Gastrocnemius medialis (tissue), 4 donors: ENCODE measurements around the gene IGF2BP3. TPM values are rescaled to one million over a fixed set of nuclear protein-coding genes. Genes with fewer than 3 reads are reported as not detected.

Source experiments
- ATAC-seq, 2 donors: fragments of 150-250 bp; one replicate each; pipeline ENCODE4 v1.9.1; 2016
- DNase-seq, 2 donors: peaks; one replicate each; pipeline ENCODE4 v3.0.0-alpha.2; 2019
- H3K27ac ChIP-seq, 4 donors: fragments of 200-600 bp; sonication (generic); 1 replicate in 1 of 4; 2 replicates in 3 of 4; pipeline ENCODE4 v1.5.1; 2016 to 2018; ENCODE audit warnings: mild to moderate bottlenecking in 2 of 4, moderate library complexity in 1 of 4
- H3K27me3 ChIP-seq, 3 donors: fragments of 200-600 bp; sonication (generic) in 2 of 3; 1 replicate in 1 of 3; 2 replicates in 2 of 3; pipeline versions ENCODE4 v1.5.1 to v1.6.0; 2016 to 2019; ENCODE audit warnings: mild to moderate bottlenecking in 1 of 3, moderate library complexity in 1 of 3
- H3K36me3 ChIP-seq, 2 donors: fragments of 200-600 bp; sonication (generic) in 1 of 2; one replicate each; pipeline ENCODE4 v1.5.1; 2017 to 2018
- H3K4me1 ChIP-seq, 2 donors: fragments of 200-600 bp; sonication (generic) in 1 of 2; one replicate each; pipeline ENCODE4 v1.5.1; 2016 to 2017; ENCODE audit warnings: mild to moderate bottlenecking in 2 of 2
- H3K4me3 ChIP-seq, 4 donors: fragments of 200-600 bp; sonication (generic) in 3 of 4; 1 replicate in 1 of 4; 2 replicates in 3 of 4; pipeline ENCODE4 v1.5.1; 2016 to 2019; ENCODE audit warnings: mild to moderate bottlenecking in 2 of 4
- H3K9me3 ChIP-seq, 3 donors: fragments of 200-600 bp; sonication (generic) in 2 of 3; 1 replicate in 1 of 3; 2 replicates in 2 of 3; pipeline ENCODE4 v1.5.1; 2016 to 2019
- CTCF ChIP-seq, 5 experiments: fragments of 450-650 bp in 3 of 5; fragments of 200-600 bp in 2 of 5; sonication (generic) in 2 of 5; IDR thresholded peaks in 4 of 5; conservative IDR thresholded peaks in 1 of 5; 1 replicate in 4 of 5; 2 replicates in 1 of 5; pipeline ENCODE4 v1.5.1; 2016 to 2019; ENCODE audit warnings: antibody characterized with exemption in 5 of 5, mild to moderate bottlenecking in 3 of 5, moderate library complexity in 3 of 5
- POLR2A ChIP-seq, 2 donors: fragments of 450-650 bp; IDR thresholded peaks; one replicate each; pipeline ENCODE4 v1.6.1; 2017; ENCODE audit warnings: antibody characterized with exemption in 2 of 2, mild to moderate bottlenecking in 2 of 2, moderate library complexity in 2 of 2
- in situ Hi-C, 4 donors: fragments of 200-750 bp; cut with MboI; loops; one replicate each; pipeline versions ENCODE4 v1.15.0 to v1.8.0; 2017; ENCODE audit warnings: low sequenced_read_pairs in 4 of 4
- intact Hi-C: fragments of 100-400 bp; cut with DNase I; formaldehyde crosslinking; loops from one replicate; pipeline ENCODE4 v1.15.1; 2023; ENCODE audit warnings: low total_unique reads
- total RNA-seq, 4 donors: library from RNA; depleted of rRNA; stranded (reverse); fragments of >200 nt; gene quantifications; one replicate each; pipeline versions ENCODE4 v1.1.0 to v1.2.3, GENCODE V29; 2016

Gene IGF2BP3
- total RNA-seq, 4 donors from 2014 or later: 0.51 TPM; not detected in 3

GRCh38 chr7:23347682-23348180 lies 122.6 kb downstream of the IGF2BP3 start:
- Histone ChIP-seq H3K4me3 (no peak overlapping the region), H3K9me3 (no peaks in the 10 kb centered on the region), H3K27ac (no peak overlapping the region), H3K36me3 (no peaks in the 10 kb centered on the region), H3K4me1 (no peaks in the 10 kb centered on the region), H3K27me3 (no peaks in the 10 kb centered on the region)
- no peak for DNase-seq
- TF ChIP-seq CTCF (IDR thresholded peaks at IDR 0.05 in 4 of 5, conservative IDR thresholded peaks at IDR 0.05 in 1 of 5) (no peak), POLR2A (IDR thresholded peaks at IDR 0.05) (no peak)
- intact Hi-C loops: no loop called here
- in situ Hi-C loops: no loop called here
- ATAC-seq: no peak

GRCh38 chr7:23347033-23347681 lies 123.1 kb downstream of the IGF2BP3 start:
- in situ Hi-C loops (no loop called here), intact Hi-C loops (no loop called here)
- Histone ChIP-seq H3K36me3 (no peaks in the 10 kb centered on the region), H3K4me3 (no peak overlapping the region), H3K9me3 (no peaks in the 10 kb centered on the region), H3K27me3 (no peaks in the 10 kb centered on the region), H3K4me1 (no peaks in the 10 kb centered on the region), H3K27ac (no peak overlapping the region)
- DNase-seq (no peak), ATAC-seq (no peak)
- no peak for TF ChIP-seq POLR2A (IDR thresholded peaks at IDR 0.05)
- TF ChIP-seq CTCF (IDR thresholded peaks at IDR 0.05 in 4 of 5, conservative IDR thresholded peaks at IDR 0.05 in 1 of 5): no peak

GRCh38 chr7:23346316-23346715 lies 124.0 kb downstream of the IGF2BP3 start:
- Histone ChIP-seq H3K27me3 (no peaks in the 10 kb centered on the region), H3K36me3 (no peaks in the 10 kb centered on the region), H3K9me3 (no peaks in the 10 kb centered on the region), H3K27ac (no peak overlapping the region), H3K4me3 (no peak overlapping the region), H3K4me1 (no peaks in the 10 kb centered on the region)
- DNase-seq (no peak), ATAC-seq (no peak)
- intact Hi-C loops: no loop called here
- in situ Hi-C loops: no loop called here
- TF ChIP-seq POLR2A (IDR thresholded peaks at IDR 0.05): no peak
- TF ChIP-seq CTCF (IDR thresholded peaks at IDR 0.05 in 4 of 5, conservative IDR thresholded peaks at IDR 0.05 in 1 of 5): no peak

GRCh38 chr7:23345601-23346000 lies 124.7 kb downstream of the IGF2BP3 start:
- ATAC-seq (no peak), DNase-seq (no peak)
- intact Hi-C loops (no loop called here), in situ Hi-C loops (no loop called here)
- Histone ChIP-seq H3K9me3 (no peaks in the 10 kb centered on the region), H3K4me1 (no peaks in the 10 kb centered on the region), H3K27ac (no peak overlapping the region), H3K36me3 (no peaks in the 10 kb centered on the region), H3K27me3 (no peaks in the 10 kb centered on the region), H3K4me3 (no peak overlapping the region)
- TF ChIP-seq CTCF (IDR thresholded peaks at IDR 0.05 in 4 of 5, conservative IDR thresholded peaks at IDR 0.05 in 1 of 5): no peak
- TF ChIP-seq POLR2A (IDR thresholded peaks at IDR 0.05): no peak
